SK-N-SH (cell line): ENCODE results near the gene IST1. TPM values are rescaled to one million over a fixed set of nuclear protein-coding genes. Genes with fewer than 3 reads are reported as not detected.
A peak's percentile ranks its signal among the peaks of the same experiment; 100 is the strongest.

Experiments used
- CTCF ChIA-PET: fragments of 300-600, 350-600 bp; formaldehyde crosslinking; extraction: SDS; loops from one replicate; lab custom pipeline; 2021; lab: Yijun Ruan, JAX
- POLR2A ChIA-PET: fragments of 350-600 bp; sonication (Branson Sonifier 250); formaldehyde crosslinking; extraction: SDS; loops from one replicate; lab custom pipeline; 2020; ENCODE audit warnings: antibody characterized with exemption, inconsistent platforms; lab: Yijun Ruan, JAX
- DNase-seq: peaks from one replicate; pipeline ENCODE4 v3.0.0; 2012
- H2AFZ ChIP-seq: fragments of 200-600 bp; sonication (generic); 2 replicates; pipeline ENCODE4 v1.8.1; 2016; ENCODE audit warnings: antibody characterized with exemption, mild to moderate bottlenecking, low read depth
- H3F3A ChIP-seq: fragments of 200-600 bp; sonication (generic); replicated peaks from 2 replicates; pipeline ENCODE3; 2016; ENCODE audit warnings: antibody characterized with exemption, mild to moderate bottlenecking; ENCODE audit not compliant: insufficient read depth
- H3K27ac ChIP-seq, 2 experiments: fragments of 200-500 bp in 1 of 2; fragments of 200-600 bp in 1 of 2; sonication (Bioruptor generic) in 1 of 2; sonication (generic), shearing (Covaris generic) in 1 of 2; 2 replicates each; pipeline versions ENCODE4 v1.5.1 to v1.6.1; 2014 to 2016; ENCODE audit warnings: low read depth in 2 of 2, inconsistent platforms in 1 of 2, low read length in 1 of 2, mild to moderate bottlenecking in 1 of 2, mixed read lengths in 1 of 2
- H3K27me3 ChIP-seq: fragments of 200-600 bp; sonication (generic), shearing (Covaris generic); 2 replicates; pipeline ENCODE4 v1.6.1; 2016; ENCODE audit warnings: mixed run types; ENCODE audit not compliant: insufficient read depth
- H3K36me3 ChIP-seq, 2 experiments: fragments of 200-500 bp in 1 of 2; fragments of 200-600 bp in 1 of 2; sonication (Bioruptor generic) in 1 of 2; sonication (generic) in 1 of 2; replicated peaks in 1 of 2; 2 replicates each; pipeline versions ENCODE3 to v1.5.1; 2014 to 2016; ENCODE audit warnings: low read length in 1 of 2, mild to moderate bottlenecking in 1 of 2; ENCODE audit not compliant: insufficient read depth in 2 of 2, control insufficient read depth in 1 of 2
- H3K4me1 ChIP-seq, 2 experiments: fragments of 200-500 bp in 1 of 2; fragments of 200-600 bp in 1 of 2; sonication (Bioruptor generic) in 1 of 2; sonication (generic), shearing (Covaris generic) in 1 of 2; 2 replicates each; pipeline versions ENCODE4 v1.5.1 to v1.6.1; 2014 to 2016; ENCODE audit warnings: low read depth in 1 of 2, low read length in 1 of 2, mixed run types in 1 of 2; ENCODE audit not compliant: insufficient read depth in 2 of 2, control insufficient read depth in 1 of 2
- H3K4me2 ChIP-seq: fragments of 200-600 bp; sonication (generic), shearing (Covaris generic); 2 replicates; pipeline ENCODE4 v1.6.1; 2017; ENCODE audit warnings: mixed run types
- H3K4me3 ChIP-seq, 2 experiments: fragments of 200-500 bp in 1 of 2; fragments of 200-600 bp in 1 of 2; sonication (Bioruptor generic) in 1 of 2; sonication (generic), shearing (Covaris generic) in 1 of 2; 2 replicates each; pipeline versions ENCODE4 v1.5.1 to v1.8.1; 2014 to 2016; ENCODE audit warnings: low read depth in 2 of 2, inconsistent platforms in 1 of 2, low read length in 1 of 2, mild to moderate bottlenecking in 1 of 2, mixed read lengths in 1 of 2, moderate library complexity in 1 of 2
- H3K79me2 ChIP-seq: fragments of 200-600 bp; sonication (generic); 2 replicates; pipeline ENCODE4 v1.8.1; 2017; ENCODE audit warnings: mild to moderate bottlenecking; ENCODE audit not compliant: insufficient read depth
- H3K9ac ChIP-seq: fragments of 200-600 bp; sonication (generic); 2 replicates; pipeline ENCODE4 v1.6.1; 2017; ENCODE audit warnings: mixed run types
- H3K9me2 ChIP-seq: fragments of 200-600 bp; sonication (generic); 2 replicates; pipeline ENCODE4 v1.6.1; 2017; ENCODE audit warnings: mixed run types
- H3K9me3 ChIP-seq: fragments of 200-600 bp; sonication (generic); 2 replicates; pipeline ENCODE4 v1.6.1; 2017; ENCODE audit warnings: mixed run types, mild to moderate bottlenecking, moderate library complexity
- H4K20me1 ChIP-seq: fragments of 200-600 bp; sonication (generic); 2 replicates; pipeline ENCODE4 v1.6.1; 2017; ENCODE audit warnings: mild to moderate bottlenecking, mixed run types; ENCODE audit not compliant: insufficient read depth
- ELF1 ChIP-seq: IDR thresholded peaks from 2 replicates; pipeline ENCODE4 v1.4.0; 2012
- EZH2phosphoT487 ChIP-seq: fragments of 200-600 bp; sonication (generic); IDR thresholded peaks from 2 replicates; pipeline ENCODE4 v1.6.1; 2017; ENCODE audit warnings: low read depth, mixed run types, mild to moderate bottlenecking, antibody characterized with exemption, moderate library complexity, borderline replicate concordance
- FOSL2 ChIP-seq: IDR thresholded peaks from 2 replicates; pipeline ENCODE4 v1.4.0; 2012; ENCODE audit warnings: low read depth, mild to moderate bottlenecking, moderate library complexity, borderline replicate concordance
- FOXJ3 ChIP-seq: sonication (generic); formaldehyde crosslinking; IDR thresholded peaks from 2 replicates; pipeline ENCODE4 v1.5.1; 2020; ENCODE audit warnings: mild to moderate bottlenecking, missing genetic modification reagents
- GABPA ChIP-seq: IDR thresholded peaks from 2 replicates; pipeline ENCODE4 v1.4.0; 2012; ENCODE audit warnings: low read depth, mild to moderate bottlenecking
- IRF3 ChIP-seq: fragments of 150-350 bp; IDR thresholded peaks from 2 replicates; pipeline ENCODE4 v1.6.1; 2016; ENCODE audit warnings: mild to moderate bottlenecking, low read depth, low read length
- JUND ChIP-seq: IDR thresholded peaks from 2 replicates; pipeline ENCODE4 v1.4.0; 2012
- MAX ChIP-seq: IDR thresholded peaks from 2 replicates; pipeline ENCODE4 v1.4.0; 2012; ENCODE audit warnings: low read depth
- NRF1 ChIP-seq: IDR thresholded peaks from 2 replicates; pipeline ENCODE4 v1.6.1; 2012; ENCODE audit warnings: low read depth, mild to moderate bottlenecking, low read length
- POLR2AphosphoS5 ChIP-seq: IDR thresholded peaks from 2 replicates; pipeline ENCODE4 v1.6.1; 2012; ENCODE audit warnings: low read depth, low read length
- RAD21 ChIP-seq: IDR thresholded peaks from 2 replicates; pipeline ENCODE4 v1.6.1; 2012; ENCODE audit warnings: mild to moderate bottlenecking, low read length
- RCOR1 ChIP-seq: fragments of 150-350 bp; IDR thresholded peaks from 2 replicates; pipeline ENCODE4 v1.6.1; 2017; ENCODE audit warnings: antibody characterized with exemption, low read length
- SMC3 ChIP-seq: IDR thresholded peaks from 2 replicates; pipeline ENCODE4 v1.6.1; 2012; ENCODE audit warnings: low read depth, low read length, improper control_type of control experiment
- TAF1 ChIP-seq: IDR thresholded peaks from 2 replicates; pipeline ENCODE4 v1.6.1; 2012; ENCODE audit warnings: low read depth, mild to moderate bottlenecking, low read length, moderate library complexity, borderline replicate concordance
- TCF12 ChIP-seq: IDR thresholded peaks from 2 replicates; pipeline ENCODE4 v1.4.0; 2012
- TEAD4 ChIP-seq: IDR thresholded peaks from 2 replicates; pipeline ENCODE4 v1.4.0; 2012; ENCODE audit warnings: mild to moderate bottlenecking, borderline replicate concordance; ENCODE audit not compliant: insufficient read depth
- USF2 ChIP-seq: fragments of 150-350 bp; IDR thresholded peaks from 2 replicates; pipeline ENCODE4 v1.6.1; 2017; ENCODE audit warnings: antibody characterized with exemption, low read length, low read depth, borderline replicate concordance
- ZBTB33 ChIP-seq: IDR thresholded peaks from 2 replicates; pipeline ENCODE4 v1.4.0; 2012; ENCODE audit warnings: low read depth, borderline replicate concordance
- WGBS: methylation state at CpG from one replicate; pipeline ENCODE4 v1.1.6; 2017; ENCODE audit warnings: low lambda C conversion rate; 5-methylcytosine and 5-hydroxymethylcytosine counted together
- polyA plus RNA-seq, 3 experiments: library from polyadenylated mRNA; depleted of rRNA; stranded (reverse); fragments of >200 nt; gene quantifications; 2 replicates each; pipeline ENCODE4 v1.2.3, GENCODE V29; 2012

The IST1 gene
- polyA plus RNA-seq, 1 of the 3 experiments (the other 2 are of a cell fraction), result 133 TPM

GRCh38 chr16:71956486-71956885, 61.2 kb downstream of the IST1 start:
- Histone ChIP-seq H3K27me3 (no peaks in the 10 kb centered on the region), H3K36me3 (no peaks in the 10 kb centered on the region), H3F3A (no peaks in the 10 kb centered on the region), H3K9ac (no peak overlapping the region), H3K4me1 (no peaks in the 10 kb centered on the region; a peak in 1 of 4 replicates), H2AFZ (no peak overlapping the region), H3K4me3 (no peak overlapping the region), H3K9me3 (no peaks in the 10 kb centered on the region), H3K4me2 (no peak overlapping the region), H4K20me1 (no peaks in the 10 kb centered on the region), H3K27ac (no peak overlapping the region), H3K79me2 (no peaks in the 10 kb centered on the region), H3K9me2 (no peaks in the 10 kb centered on the region)
- DNase-seq, result no peak
- ChIA-PET POLR2A (no interaction called here), CTCF (interaction anchor here (4.5 kb wide), 1 partner anchor 74 kb away, joined by 22 read pairs; no protein-coding TSS in a partner anchor)
- 50% methylated on average over 3 of the region's 3 CpGs for WGBS
- TF ChIP-seq ZBTB33, result no peak
- no peak for TF ChIP-seq USF2
- no peak for TF ChIP-seq MAX
- TF ChIP-seq POLR2AphosphoS5, result no peak
- TF ChIP-seq JUND, result no peak

GRCh38 chr16:71961066-71962039, 66.0 kb downstream of the IST1 start:
- Histone ChIP-seq H3K27me3 (no peaks in the 10 kb centered on the region), H3K79me2 (no peaks in the 10 kb centered on the region), H3F3A (no peaks in the 10 kb centered on the region), H3K9me3 (no peaks in the 10 kb centered on the region), H3K36me3 (no peaks in the 10 kb centered on the region), H3K9ac (no peak overlapping the region), H4K20me1 (no peaks in the 10 kb centered on the region), H3K9me2 (no peaks in the 10 kb centered on the region), H3K27ac (no peak overlapping the region), H3K4me2 (no peak overlapping the region), H3K4me1 (no peaks in the 10 kb centered on the region; a peak in 1 of 4 replicates), H3K4me3 (no peak overlapping the region), H2AFZ (no peak overlapping the region)
- ChIA-PET POLR2A (interaction anchor here (0.7 to 1.5 kb wide), 2 partner anchors 78 to 153 kb away, joined by 3 to 5 read pairs; partner anchors contain the start of gene AP1G1), CTCF (interaction anchor here (0.6 to 4.3 kb wide), 49 partner anchors 9 to 460 kb away, joined by 3 to 37 read pairs (median 4); partner anchors contain the start of genes AP1G1, IST1, PKD1L3 and ZNF821)
- 53% methylated on average over 14 of the region's 14 CpGs for WGBS
- peak; percentile 71 for DNase-seq
- no peak for TF ChIP-seq IRF3
- no peak for TF ChIP-seq RCOR1
- TF ChIP-seq TAF1, result no peak
- peak; percentile 70 for TF ChIP-seq FOXJ3 (CRISPR knock-in tag)
- no peak for TF ChIP-seq FOSL2
- no peak for TF ChIP-seq NRF1
- no peak for TF ChIP-seq TCF12
- TF ChIP-seq SMC3, result peak; percentile 70
- TF ChIP-seq USF2, result no peak
- no peak for TF ChIP-seq ZBTB33
- peak; percentile 87 for TF ChIP-seq RAD21
- TF ChIP-seq EZH2phosphoT487, result no peak
- no peak for TF ChIP-seq ELF1
- no peak for TF ChIP-seq GABPA
- no peak for TF ChIP-seq TEAD4
